ENCODE results near the gene FAM120A. TPM values are rescaled to one million over a fixed set of nuclear protein-coding genes. Genes with fewer than 3 reads are reported as not detected.

FAM120A gene
- total and polyA plus RNA-seq, 9 of the 15 experiments (the other 6 are each of a cell fraction or from before 2014, with no cell fraction given) = 8.7 to 71.0 (median 42.2) TPM

DNA sequence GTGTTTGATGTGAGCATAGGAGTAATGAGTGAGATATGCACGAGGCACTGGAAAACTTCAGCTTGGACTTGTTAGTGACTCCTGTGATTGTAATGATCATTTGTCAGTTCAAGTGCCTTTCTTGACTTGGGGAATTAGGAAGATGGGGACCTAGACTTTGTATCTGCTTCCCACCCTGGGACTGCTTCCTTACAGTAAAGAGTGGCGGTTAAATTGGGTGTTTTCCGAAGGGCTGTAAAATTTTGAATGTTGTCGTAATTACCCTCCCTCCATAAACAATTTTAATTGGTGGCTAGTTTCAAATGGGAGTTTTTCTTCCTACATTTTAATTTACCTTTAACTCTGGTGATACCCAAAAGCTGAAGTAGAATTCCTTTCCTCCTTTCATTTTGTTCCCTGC is 25.4 kb downstream of the FAM120A start:
- CTCF ChIA-PET (ENCODE audit: low intra/inter-chr PET ratio) = no interaction called here
- Histone ChIP-seq H3K79me2 (ENCODE audit: control insufficient read depth, insufficient read depth, low read length) (peaks cover 82% of the 10 kb centered on the region), H3K9me1 (ENCODE audit: control insufficient read depth, insufficient read depth, low read length) (no peaks in the 10 kb centered on the region), H3K36me3 (ENCODE audit: control insufficient read depth, insufficient read depth, low read length) (peaks cover 77% of the 10 kb centered on the region), H2AFZ (ENCODE audit: low read depth, low read length) (no peak overlapping the region), H3K27me3 (ENCODE audit: control insufficient read depth in 2 of 2, insufficient read depth in 2 of 2, low read length in 2 of 2) (no peaks in the 10 kb centered on the region), H3K4me1 (replicated peaks in 1 of 2; ENCODE audit: control insufficient read depth in 2 of 2, insufficient read depth in 2 of 2, low read length in 2 of 2) (no peaks in the 10 kb centered on the region; a peak in 1 of 5 replicates), H3K27ac (ENCODE audit: extremely low read depth, low read depth, low read length) (no peak overlapping the region), H3K4me2 (ENCODE audit: insufficient read depth, low read length) (no peak overlapping the region), H3K4me3 (no peak overlapping the region), H3K9ac (ENCODE audit: insufficient read depth in 1 of 2, low read depth in 2 of 2, low read length in 2 of 2) (no peak overlapping the region), H3K9me3 (replicated peaks; ENCODE audit: control insufficient read depth, insufficient read depth, low read depth, low read length) (no peaks in the 10 kb centered on the region), H4K20me1 (replicated peaks; ENCODE audit: control insufficient read depth, insufficient read depth, low read length) (no peaks in the 10 kb centered on the region)
- intact Hi-C loops (cut with micrococcal nuclease) (no loop called here), in situ Hi-C loops (cut with MboI) (no loop called here)
- POLR2A ChIA-PET = interaction anchor here (1.3 kb wide), 1 partner anchor 10 kb away, joined by 4 read pairs; no protein-coding TSS in a partner anchor
- FAIRE-seq = no peak
- BruUV-seq (replicated peaks) = no TSS peak
- 96% methylated on average over 4 of the region's 4 CpGs for WGBS (ENCODE audit: insufficient coverage, low coverage, missing lambda C conversion rate)
- no peak for ATAC-seq
- DNase-seq (ENCODE audit: extremely low read depth in 1 of 4, low spot score in 3 of 4) = no peak
- TF ChIP-seq RUNX1 (IDR thresholded peaks at IDR 0.05; ENCODE audit: low read depth) (no peak), HDAC6 (IDR thresholded peaks at IDR 0.05; ENCODE audit: low read depth, low read length) (no peak), ETS2 (tag; IDR thresholded peaks at IDR 0.05; ENCODE audit: borderline replicate concordance, poor library complexity, severe bottlenecking) (no peak), MTA2 (IDR thresholded peaks at IDR 0.05; ENCODE audit: low read depth) (no peak), TSHZ1 (CRISPR knock-in tag; IDR thresholded peaks at IDR 0.05) (no peak), E2F1 (CRISPR knock-in tag; IDR thresholded peaks at IDR 0.05) (no peak), MAFF (IDR thresholded peaks at IDR 0.05; ENCODE audit: low read length) (no peak), ZFP1 (CRISPR knock-in tag; IDR thresholded peaks at IDR 0.05) (no peak), GABPB2 (CRISPR knock-in tag; conservative IDR thresholded peaks at IDR 0.05) (no peak), ZNF316 (IDR thresholded peaks at IDR 0.05) (no peak), POLR2G (IDR thresholded peaks at IDR 0.05; ENCODE audit: low read depth, low read length) (no peak)
- TF ChIP-seq, protein P1, sequence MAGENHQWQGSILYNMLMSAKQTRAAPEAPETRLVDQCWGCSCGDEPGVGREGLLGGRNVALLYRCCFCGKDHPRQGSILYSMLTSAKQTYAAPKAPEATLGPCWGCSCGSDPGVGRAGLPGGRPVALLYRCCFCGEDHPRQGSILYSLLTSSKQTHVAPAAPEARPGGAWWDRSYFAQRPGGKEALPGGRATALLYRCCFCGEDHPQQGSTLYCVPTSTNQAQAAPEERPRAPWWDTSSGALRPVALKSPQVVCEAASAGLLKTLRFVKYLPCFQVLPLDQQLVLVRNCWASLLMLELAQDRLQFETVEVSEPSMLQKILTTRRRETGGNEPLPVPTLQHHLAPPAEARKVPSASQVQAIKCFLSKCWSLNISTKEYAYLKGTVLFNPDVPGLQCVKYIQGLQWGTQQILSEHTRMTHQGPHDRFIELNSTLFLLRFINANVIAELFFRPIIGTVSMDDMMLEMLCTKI (IDR thresholded peaks at IDR 0.05; ENCODE audit: partially characterized antibody) = no peak
- TF ChIP-seq, protein P2, sequence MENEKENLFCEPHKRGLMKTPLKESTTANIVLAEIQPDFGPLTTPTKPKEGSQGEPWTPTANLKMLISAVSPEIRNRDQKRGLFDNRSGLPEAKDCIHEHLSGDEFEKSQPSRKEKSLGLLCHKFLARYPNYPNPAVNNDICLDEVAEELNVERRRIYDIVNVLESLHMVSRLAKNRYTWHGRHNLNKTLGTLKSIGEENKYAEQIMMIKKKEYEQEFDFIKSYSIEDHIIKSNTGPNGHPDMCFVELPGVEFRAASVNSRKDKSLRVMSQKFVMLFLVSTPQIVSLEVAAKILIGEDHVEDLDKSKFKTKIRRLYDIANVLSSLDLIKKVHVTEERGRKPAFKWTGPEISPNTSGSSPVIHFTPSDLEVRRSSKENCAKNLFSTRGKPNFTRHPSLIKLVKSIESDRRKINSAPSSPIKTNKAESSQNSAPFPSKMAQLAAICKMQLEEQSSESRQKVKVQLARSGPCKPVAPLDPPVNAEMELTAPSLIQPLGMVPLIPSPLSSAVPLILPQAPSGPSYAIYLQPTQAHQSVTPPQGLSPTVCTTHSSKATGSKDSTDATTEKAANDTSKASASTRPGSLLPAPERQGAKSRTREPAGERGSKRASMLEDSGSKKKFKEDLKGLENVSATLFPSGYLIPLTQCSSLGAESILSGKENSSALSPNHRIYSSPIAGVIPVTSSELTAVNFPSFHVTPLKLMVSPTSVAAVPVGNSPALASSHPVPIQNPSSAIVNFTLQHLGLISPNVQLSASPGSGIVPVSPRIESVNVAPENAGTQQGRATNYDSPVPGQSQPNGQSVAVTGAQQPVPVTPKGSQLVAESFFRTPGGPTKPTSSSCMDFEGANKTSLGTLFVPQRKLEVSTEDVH (IDR thresholded peaks at IDR 0.05; ENCODE audit: low read depth, partially characterized antibody) = no peak
